Peyer's patch (tissue), 4 donors: ENCODE measurements around the gene IKBKE.

Experiments used
- CTCF ChIP-seq, 6 experiments: fragments of 450-650 bp in 4 of 6; fragments of 200-600 bp in 2 of 6; sonication (generic) in 1 of 6; IDR thresholded peaks; one replicate each; pipeline ENCODE4 v1.5.1; 2017 to 2019; ENCODE audit warnings: antibody characterized with exemption in 6 of 6, mild to moderate bottlenecking in 3 of 6, moderate library complexity in 1 of 6
- POLR2A ChIP-seq, 2 donors: fragments of 450-650 bp; IDR thresholded peaks; one replicate each; pipeline ENCODE4 v1.5.1; 2017; ENCODE audit warnings: antibody characterized with exemption in 2 of 2, mild to moderate bottlenecking in 2 of 2, moderate library complexity in 2 of 2

GRCh38 chr1:206540044-206540780, 69.9 kb downstream of the IKBKE start:
- TF ChIP-seq CTCF (IDR thresholded peaks at IDR 0.05) (no peak), POLR2A (IDR thresholded peaks at IDR 0.05) (no peak)
